HG02970 (cell line): ENCODE results near the gene MYCL.

Source experiments
- ATAC-seq: cut with Tn5 transposase; IDR thresholded peaks from one replicate; pipeline ENCODE4 v1.9.1; 2021; ENCODE audit warnings: mild to moderate bottlenecking, moderate library complexity, moderate number of reproducible peaks; ENCODE audit not compliant: unreplicated experiment, low FRiP score

The MYCL gene

GRCh38 chr1:39857126-39857878 lies 44.4 kb downstream of the MYCL start:
- ATAC-seq = no peak

DNA sequence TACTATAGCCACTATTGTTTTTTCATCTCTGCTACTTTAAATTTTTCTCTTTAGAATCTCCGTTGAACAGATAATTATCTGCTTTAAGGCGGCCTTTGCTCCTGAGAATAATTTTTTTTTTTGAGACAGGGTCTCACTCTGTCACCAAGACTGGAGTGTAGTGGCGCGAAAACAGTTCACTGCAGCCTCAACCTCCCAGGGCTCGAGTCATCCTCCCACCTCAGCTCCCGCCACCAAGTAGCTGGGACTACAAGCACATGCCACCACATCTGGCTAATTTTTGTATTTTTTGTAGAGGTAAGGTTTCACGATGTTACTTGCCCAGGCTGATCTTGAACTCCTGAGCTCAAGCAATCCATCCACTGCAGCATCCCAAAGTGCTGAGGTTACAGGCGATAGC lies 47.0 kb downstream of the MYCL start:
- no peak for ATAC-seq

DNA sequence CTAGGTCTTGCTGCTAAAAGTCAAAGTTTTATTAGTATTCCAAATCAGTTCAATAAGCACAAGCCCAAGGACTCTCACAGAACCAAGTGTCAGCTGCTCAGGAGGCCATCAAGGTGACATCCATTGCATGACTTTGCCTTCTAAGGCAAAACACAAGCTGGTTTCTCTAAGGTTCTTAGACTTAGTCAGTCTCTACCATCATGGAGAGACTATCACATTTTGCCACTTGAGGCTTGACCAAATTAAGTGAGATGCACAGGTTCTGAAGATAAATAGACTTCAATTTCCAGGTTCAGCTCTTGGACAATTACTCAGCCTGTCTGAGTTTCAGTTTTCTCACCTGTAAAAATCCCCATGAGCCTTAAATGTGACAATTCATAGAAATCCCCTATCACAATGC lies 47.4 kb downstream of the MYCL start:
- no peak for ATAC-seq

DNA sequence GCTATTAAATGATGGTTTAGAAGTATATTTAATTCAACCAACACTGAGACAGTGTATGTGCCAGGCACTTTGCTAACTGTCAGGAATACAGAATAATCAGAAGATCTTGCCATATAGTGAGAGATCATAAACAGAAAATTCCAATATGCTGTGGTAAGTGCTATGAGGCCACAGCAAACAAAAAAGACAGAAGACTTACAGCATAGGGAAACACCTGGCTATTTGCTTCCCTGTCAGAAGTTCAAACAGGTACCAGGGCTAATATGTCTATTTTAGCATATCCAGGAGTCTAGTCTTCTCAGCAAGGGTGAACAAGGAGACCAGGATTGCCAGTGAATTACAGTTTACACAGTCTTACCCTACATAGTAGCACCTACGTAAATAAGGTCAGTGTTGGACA lies 48.8 kb downstream of the MYCL start:
- ATAC-seq = no peak

DNA sequence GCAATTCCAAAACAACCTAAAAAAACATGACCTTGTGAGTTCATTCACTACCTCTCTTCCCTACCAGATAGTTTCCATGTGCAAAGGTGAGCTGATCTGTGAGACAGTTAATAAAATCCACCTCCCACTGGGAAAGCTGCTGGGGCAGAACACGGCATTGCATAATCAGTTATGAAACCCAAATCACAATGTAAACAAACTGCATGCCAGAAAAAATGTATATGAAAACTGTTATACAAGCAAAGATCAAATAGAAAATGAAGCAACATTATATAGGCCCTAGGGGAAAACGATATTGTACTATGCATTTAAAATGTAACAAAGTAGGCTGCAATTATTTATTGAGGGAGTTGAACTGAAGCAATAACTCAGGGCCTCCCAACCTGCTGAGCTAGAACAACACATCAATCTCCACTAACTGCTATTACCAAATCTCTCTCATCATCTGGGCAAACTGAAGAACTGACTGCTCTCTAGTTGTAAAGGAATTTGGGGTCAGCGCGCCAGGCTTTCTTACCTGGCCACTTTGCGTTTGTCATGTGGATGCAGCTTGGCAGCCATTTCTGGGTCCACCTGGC lies 49.4 kb downstream of the MYCL start:
- ATAC-seq = no peak

DNA sequence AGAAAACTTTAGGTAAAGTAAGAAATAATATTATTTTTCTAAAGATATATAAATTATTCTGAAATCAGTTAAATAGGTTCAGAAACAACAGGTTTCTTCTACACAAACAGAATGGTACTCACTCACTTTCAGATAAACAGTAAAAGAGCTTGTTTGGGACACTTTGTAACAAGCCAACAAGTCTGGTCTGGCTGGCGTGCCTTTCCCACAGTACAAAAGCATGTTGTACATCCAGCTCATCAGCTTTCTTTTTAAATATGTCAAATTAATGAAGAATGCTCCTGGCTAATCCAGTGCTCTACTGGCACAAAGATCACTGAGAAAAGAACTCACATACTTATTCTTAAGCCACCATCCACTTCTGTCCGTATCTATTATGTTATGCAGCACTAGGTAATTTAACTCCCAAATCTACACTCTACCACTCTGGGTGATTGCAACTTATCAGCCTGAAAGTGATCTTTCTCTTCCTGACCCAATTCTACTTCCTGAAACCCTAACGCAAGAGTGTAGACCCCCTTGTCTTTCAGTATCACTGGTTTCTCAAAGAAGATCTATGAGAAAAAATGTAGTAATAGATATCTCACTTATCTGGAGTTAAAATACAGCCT lies 51.0 kb downstream of the MYCL start:
- ATAC-seq = no peak

GRCh38 chr1:39849203-39849602 lies 52.5 kb downstream of the MYCL start:
- no peak for ATAC-seq

DNA sequence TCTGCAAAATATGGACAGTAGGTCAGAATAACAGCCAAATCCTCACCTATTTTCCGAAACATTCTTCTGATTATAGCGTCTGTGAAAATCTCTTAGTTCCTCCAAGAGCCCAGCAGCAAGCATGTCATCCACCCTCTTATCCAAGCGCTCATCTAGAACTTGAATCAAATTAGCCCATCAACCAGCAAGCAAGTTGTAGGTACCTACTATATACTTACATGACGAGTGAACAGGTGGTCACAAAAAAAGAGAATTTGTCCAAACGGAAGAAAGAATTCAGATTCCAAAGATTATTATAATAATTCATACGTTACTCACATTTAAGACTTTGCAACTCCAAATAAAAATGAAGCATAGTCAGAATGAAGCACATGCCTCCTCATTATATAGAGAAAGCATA lies 53.8 kb downstream of the MYCL start:
- ATAC-seq = no peak

DNA sequence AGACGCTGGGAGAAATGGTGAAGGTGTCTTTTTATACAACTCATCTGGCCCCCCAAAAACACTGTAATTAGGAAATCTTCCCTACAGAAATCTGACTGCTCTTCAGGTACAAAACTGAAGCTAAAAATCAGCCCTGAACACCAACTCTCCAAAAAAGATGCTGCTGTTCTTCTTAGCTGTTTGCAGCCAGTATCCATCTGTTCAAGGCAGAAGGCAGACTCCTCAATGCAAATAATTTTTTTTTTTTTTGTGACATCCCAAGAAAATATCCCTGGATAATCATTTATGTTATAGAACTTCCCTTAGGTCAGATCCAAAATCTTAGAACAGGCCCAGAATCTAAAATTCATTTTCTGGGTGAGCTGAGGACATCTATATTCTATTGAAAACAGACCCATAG lies 54.9 kb downstream of the MYCL start:
- no peak for ATAC-seq

DNA sequence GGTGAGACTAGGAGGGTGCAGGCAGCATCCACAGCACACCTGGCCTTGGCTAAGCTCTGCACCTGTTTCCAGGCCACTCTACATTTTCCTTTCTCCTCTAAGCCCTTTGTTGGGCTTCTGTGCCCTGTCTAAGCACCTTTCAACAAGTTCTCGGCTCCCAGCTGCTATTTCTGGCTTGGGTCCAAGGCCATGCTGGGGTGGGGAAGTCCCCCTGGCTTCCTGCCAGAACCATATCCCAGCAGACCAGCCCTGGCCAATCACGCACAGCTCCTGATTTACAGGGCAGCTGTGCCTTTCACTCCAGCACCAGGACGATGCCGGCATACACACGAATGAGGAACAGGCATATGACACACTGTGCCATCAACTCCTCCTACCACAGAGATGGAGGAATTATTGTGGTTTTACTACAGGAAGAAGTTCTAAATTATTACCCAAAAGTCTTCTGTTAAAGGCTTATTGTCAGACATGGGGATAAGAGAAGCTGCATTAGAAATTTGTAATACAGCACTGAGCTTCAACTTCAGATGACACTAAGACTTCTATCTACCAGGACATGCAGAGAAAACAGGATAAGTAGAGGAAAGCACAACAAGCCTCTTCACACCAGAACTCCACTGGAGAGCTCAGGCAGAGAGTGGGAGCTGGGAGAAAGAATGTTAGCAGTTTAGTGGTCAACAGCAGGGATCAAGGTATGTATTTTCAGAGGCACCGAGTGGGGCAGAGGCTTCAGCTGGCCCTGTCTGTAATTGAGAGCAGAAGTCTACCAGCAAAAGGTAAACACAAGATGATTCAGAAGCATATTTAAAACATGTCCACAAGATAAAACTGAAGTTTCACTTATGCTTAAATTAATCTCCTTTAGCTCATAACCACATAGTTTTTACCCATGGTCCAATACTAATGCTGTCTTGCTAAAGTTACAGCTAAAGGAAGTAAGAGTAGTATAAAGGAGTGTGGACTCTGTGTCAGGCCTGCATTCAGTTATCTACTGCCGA lies 55.8 kb downstream of the MYCL start:
- no peak for ATAC-seq
